Peyer's patch (tissue), 4 donors: ENCODE data around the gene CDK17.

ENCODE experiments used
- POLR2A ChIP-seq, 2 donors: fragments of 450-650 bp; IDR thresholded peaks; one replicate each; pipeline ENCODE4 v1.5.1; 2017; ENCODE audit warnings: antibody characterized with exemption in 2 of 2, mild to moderate bottlenecking in 2 of 2, moderate library complexity in 2 of 2
- TF ChIP-seq, protein P1 (sequence below), 6 experiments: fragments of 450-650 bp in 4 of 6; fragments of 200-600 bp in 2 of 6; sonication (generic) in 1 of 6; IDR thresholded peaks; one replicate each; pipeline ENCODE4 v1.5.1; 2017 to 2019; ENCODE audit warnings: antibody characterized with exemption in 6 of 6, mild to moderate bottlenecking in 3 of 6, moderate library complexity in 1 of 6

- TF ChIP-seq, protein P1, sequence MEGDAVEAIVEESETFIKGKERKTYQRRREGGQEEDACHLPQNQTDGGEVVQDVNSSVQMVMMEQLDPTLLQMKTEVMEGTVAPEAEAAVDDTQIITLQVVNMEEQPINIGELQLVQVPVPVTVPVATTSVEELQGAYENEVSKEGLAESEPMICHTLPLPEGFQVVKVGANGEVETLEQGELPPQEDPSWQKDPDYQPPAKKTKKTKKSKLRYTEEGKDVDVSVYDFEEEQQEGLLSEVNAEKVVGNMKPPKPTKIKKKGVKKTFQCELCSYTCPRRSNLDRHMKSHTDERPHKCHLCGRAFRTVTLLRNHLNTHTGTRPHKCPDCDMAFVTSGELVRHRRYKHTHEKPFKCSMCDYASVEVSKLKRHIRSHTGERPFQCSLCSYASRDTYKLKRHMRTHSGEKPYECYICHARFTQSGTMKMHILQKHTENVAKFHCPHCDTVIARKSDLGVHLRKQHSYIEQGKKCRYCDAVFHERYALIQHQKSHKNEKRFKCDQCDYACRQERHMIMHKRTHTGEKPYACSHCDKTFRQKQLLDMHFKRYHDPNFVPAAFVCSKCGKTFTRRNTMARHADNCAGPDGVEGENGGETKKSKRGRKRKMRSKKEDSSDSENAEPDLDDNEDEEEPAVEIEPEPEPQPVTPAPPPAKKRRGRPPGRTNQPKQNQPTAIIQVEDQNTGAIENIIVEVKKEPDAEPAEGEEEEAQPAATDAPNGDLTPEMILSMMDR (IDR thresholded peaks at IDR 0.05) = no peak
- TF ChIP-seq POLR2A (IDR thresholded peaks at IDR 0.05) = no peak
These were observed 43.4 kb downstream of the CDK17 start for GRCh38 chr12:96356831-96357230.
